GM10248 (cell line): ENCODE data around the gene DCLK1.

Experiments used
- CTCF ChIA-PET: fragments of 300-600 bp; sonication (Branson Sonifier 250); formaldehyde crosslinking; extraction: SDS; loops from one replicate; lab custom pipeline; 2021; ENCODE audit warnings: antibody characterized with exemption; lab: Yijun Ruan, JAX
- POLR2A ChIA-PET: fragments of 350-650 bp; sonication (Branson Sonifier 250); formaldehyde crosslinking; extraction: SDS; loops from one replicate; lab custom pipeline; 2020; ENCODE audit warnings: antibody characterized with exemption; lab: Yijun Ruan, JAX
- DNase-seq: peaks from one replicate; pipeline ENCODE4 v3.0.0; 2012; ENCODE audit errors: extremely low spot score
- TF ChIP-seq, protein P1 (sequence below): IDR thresholded peaks from 2 replicates; pipeline ENCODE4 v1.5.1; 2012; ENCODE audit warnings: mild to moderate bottlenecking, low read depth; ENCODE audit errors: extremely low read depth, missing control alignments, control extremely low read depth

Gene DCLK1

DNA sequence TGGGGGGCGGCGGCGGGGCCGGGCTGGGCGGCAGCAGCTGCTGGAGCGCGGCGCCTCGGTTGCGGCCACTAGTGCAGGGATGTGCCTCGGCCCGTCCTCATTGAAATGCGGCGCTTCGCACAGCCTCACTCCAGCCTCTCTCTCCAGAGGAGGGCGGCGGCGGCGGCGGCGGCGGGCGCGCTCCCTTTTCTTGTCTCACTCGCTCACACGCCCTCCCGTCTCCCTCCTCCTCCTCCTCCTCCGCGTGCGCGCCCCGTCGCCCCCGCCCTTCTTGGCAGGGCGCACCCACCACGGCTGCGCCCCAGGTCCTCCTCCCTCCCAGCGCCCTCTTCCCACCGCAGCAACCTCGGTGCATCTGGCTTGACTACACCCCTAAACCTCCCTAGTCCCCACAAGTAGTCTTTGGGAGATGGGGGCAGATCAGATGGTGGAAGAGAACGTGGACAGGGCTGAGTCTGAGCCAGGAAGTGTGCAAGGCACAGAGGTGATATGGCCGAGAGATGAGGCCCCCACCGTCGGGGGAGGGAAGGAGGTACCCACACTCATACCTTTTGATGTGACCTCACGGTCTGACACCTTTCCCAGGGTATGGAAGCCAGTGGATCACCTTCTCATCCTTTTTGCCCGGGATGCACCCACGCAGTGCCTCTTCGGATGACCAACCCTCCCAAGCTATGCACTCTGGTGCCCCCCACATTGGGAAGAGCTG lies at the start of gene DCLK1:
Gene DCLK1, minus strand, starts transcription at position 161 of the 709 bp plus-strand sequence.
- ChIA-PET POLR2A (no interaction called here), CTCF (no interaction called here)
- TF ChIP-seq, protein P1, sequence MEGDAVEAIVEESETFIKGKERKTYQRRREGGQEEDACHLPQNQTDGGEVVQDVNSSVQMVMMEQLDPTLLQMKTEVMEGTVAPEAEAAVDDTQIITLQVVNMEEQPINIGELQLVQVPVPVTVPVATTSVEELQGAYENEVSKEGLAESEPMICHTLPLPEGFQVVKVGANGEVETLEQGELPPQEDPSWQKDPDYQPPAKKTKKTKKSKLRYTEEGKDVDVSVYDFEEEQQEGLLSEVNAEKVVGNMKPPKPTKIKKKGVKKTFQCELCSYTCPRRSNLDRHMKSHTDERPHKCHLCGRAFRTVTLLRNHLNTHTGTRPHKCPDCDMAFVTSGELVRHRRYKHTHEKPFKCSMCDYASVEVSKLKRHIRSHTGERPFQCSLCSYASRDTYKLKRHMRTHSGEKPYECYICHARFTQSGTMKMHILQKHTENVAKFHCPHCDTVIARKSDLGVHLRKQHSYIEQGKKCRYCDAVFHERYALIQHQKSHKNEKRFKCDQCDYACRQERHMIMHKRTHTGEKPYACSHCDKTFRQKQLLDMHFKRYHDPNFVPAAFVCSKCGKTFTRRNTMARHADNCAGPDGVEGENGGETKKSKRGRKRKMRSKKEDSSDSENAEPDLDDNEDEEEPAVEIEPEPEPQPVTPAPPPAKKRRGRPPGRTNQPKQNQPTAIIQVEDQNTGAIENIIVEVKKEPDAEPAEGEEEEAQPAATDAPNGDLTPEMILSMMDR, result no peak
- DNase-seq, result no peak

- POLR2A ChIA-PET, result no interaction called here
- no peak for DNase-seq
- TF ChIP-seq, protein P1, result no peak
- CTCF ChIA-PET, result no interaction called here
Measured at GRCh38 chr13:36175621-36176020, 44.4 kb upstream of the DCLK1 start.

- DNase-seq, result no peak
- ChIA-PET CTCF (no interaction called here), POLR2A (no interaction called here)
- TF ChIP-seq, protein P1, result no peak
Measured at GRCh38 chr13:36174923-36175322, 43.7 kb upstream of the DCLK1 start.

DNA sequence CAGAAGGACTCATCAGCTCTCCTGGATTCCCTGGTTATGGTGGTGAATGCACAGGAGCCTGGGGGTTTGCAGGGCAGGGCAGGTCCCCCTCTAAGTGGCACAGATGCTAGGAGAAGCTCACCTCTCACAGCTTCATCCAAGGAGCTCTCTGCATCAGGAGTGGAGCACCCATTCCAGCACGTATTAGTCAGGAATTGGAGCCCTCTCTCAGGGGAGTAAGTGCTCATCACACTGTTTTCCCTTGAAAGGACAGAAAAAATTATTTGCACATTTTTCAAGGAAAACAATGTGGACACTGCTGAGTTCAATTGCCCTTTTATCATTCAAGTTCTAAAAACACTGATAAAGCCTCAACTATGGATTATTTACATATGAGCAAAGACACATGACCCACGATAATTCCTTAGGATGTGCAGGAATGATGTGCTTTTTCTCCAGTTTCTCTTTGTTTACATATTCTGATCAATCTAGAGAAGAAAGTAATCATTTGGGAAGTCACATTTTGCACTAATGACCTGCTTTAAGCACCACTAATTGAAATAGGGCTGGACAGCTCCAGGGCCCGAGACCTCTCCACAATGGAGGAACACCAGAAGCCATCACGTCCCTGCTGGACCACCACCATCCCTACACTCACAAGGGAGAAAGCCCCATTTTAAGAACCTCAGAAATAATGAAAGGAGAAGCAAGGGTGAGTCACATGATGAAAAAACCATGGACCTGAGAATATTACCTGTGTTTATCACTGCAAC lies 42.6 kb upstream of the DCLK1 start:
- DNase-seq, result no peak
- TF ChIP-seq, protein P1, result no peak
- ChIA-PET POLR2A (no interaction called here), CTCF (interaction anchor here (1.3 kb wide), 1 partner anchor 15 kb away, joined by 3 read pairs; no protein-coding TSS in a partner anchor)

DNA sequence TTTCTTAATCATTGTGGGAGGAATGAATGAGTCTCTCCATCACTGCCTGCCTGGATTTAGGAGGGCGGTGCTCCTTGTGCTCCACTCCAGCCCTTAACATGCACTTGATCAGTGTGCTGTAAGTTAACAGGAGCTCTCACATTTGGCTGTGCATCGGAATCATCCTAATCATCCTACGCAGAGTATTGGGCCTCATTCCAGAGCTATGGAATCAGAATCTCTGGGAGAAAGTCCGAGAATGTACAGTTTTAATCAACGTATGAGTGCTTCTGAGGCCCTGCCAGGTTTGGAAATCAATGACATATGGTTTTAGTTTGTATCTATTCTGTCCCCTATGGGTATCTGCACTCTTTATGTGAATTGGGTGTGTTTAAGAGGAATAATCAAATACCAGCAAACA lies 34.9 kb upstream of the DCLK1 start:
- CTCF ChIA-PET, result interaction anchor here (1.6 kb wide), 1 partner anchor 15 kb away, joined by 5 read pairs; no protein-coding TSS in a partner anchor
- TF ChIP-seq, protein P1, result no peak
- DNase-seq, result no peak
- POLR2A ChIA-PET, result no interaction called here

GRCh38 chr13:36163809-36164308 lies 32.7 kb upstream of the DCLK1 start:
- DNase-seq, result no peak
- POLR2A ChIA-PET, result no interaction called here
- CTCF ChIA-PET, result no interaction called here
- TF ChIP-seq, protein P1, result no peak
